Kidney capillary endothelial cell (primary cell): Measurements from ENCODE around the gene WDR82.

Experiments
- DNase-seq: peaks from one replicate; pipeline ENCODE4 v3.0.0-alpha.2; 2018; ENCODE audit warnings: low spot score

WDR82 gene

GRCh38 chr3:52308308-52308707, 29.9 kb upstream of the WDR82 start:
- no peak for DNase-seq

GRCh38 chr3:52306978-52307377, 28.5 kb upstream of the WDR82 start:
- no peak for DNase-seq

- no peak for DNase-seq
Measured at GRCh38 chr3:52305926-52306325, 27.5 kb upstream of the WDR82 start.

DNA sequence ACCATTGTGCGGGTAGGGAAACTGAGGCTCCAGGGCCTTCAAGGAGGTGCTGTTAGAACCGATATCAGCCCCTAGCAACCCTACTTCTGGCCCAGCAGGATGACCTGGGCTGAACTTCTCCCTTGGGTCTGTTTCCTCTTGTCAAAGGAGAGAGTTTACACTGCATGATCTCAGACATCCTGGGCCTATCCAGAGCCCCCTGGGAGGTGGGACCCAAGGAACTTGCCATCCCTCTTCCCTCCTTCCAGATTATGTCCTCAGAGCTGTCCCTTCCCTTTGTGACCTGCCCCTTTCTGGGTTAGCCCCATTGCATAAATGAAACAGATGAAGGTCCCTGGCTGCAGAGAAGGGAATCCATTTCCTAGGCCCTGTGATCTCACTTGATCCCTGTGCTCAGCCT, 25.4 kb upstream of the WDR82 start:
- no peak for DNase-seq

- no peak for DNase-seq
Measured at GRCh38 chr3:52302426-52303145, 24.1 kb upstream of the WDR82 start.

DNA sequence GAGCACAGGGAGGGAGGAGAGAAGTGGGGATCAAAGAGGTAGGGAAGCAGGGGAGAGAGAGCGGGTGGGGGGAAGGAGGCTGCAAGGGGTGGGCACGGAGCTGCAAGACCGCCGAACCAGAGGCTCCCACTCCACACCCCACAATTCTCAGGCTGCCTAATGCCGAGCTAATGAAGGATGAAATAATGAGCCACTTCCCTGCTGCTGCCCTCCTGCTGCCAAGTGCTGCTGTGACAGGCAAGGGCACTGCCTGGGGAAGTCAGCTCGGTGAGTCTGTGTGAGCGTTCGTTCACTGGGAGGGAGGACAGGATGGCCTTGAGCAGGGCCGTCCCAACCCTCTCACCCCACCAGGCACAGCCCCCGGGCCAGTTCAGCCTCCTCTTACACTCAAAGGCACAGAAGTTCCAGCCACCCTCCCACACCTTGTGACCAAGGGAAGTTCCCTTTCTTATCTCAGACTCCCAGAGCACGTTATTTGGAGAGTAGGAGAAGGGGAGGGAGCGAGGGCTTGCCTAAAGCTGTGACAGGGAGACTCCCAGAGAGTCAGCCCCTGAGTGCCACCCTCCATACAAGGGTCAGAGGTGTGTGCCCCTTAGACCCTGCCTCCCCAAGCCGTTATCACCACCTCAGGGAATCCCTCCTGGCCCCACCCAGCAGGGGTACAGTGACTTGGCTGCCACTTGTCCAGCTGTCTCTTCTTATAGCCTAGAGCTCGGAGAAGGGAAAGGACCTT, 21.6 kb upstream of the WDR82 start:
- no peak for DNase-seq

DNA sequence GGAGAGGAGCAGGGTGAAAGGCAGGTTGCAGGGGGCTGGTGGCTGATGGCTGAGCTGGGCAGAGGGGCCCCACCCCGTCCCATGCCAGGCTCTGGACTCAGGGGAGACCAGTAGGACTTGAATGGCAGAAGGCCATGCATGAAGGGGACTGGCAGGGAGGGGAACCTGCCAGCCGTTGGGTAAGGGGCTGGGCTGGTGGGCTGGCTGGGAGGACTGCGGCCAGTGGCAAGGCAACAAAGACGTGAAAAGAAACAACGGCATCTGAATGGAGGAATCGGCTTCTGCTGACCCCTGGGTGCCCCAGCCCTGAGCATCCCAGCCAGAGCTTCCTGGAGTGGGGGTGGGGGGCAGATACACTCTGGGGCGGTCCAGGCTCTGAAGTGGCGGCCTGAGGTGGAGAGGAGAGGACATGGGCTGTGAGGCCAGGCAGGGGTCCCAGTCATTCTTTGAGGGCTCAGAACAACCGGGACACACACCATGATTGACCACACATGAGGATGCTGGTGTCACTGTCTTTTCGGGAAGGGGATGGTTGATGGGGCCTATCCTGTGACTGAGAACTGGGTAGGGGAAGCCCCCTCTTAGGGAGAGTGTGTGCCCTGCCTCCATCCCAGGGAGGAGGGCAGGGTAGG, 20.9 kb upstream of the WDR82 start:
- no peak for DNase-seq

DNA sequence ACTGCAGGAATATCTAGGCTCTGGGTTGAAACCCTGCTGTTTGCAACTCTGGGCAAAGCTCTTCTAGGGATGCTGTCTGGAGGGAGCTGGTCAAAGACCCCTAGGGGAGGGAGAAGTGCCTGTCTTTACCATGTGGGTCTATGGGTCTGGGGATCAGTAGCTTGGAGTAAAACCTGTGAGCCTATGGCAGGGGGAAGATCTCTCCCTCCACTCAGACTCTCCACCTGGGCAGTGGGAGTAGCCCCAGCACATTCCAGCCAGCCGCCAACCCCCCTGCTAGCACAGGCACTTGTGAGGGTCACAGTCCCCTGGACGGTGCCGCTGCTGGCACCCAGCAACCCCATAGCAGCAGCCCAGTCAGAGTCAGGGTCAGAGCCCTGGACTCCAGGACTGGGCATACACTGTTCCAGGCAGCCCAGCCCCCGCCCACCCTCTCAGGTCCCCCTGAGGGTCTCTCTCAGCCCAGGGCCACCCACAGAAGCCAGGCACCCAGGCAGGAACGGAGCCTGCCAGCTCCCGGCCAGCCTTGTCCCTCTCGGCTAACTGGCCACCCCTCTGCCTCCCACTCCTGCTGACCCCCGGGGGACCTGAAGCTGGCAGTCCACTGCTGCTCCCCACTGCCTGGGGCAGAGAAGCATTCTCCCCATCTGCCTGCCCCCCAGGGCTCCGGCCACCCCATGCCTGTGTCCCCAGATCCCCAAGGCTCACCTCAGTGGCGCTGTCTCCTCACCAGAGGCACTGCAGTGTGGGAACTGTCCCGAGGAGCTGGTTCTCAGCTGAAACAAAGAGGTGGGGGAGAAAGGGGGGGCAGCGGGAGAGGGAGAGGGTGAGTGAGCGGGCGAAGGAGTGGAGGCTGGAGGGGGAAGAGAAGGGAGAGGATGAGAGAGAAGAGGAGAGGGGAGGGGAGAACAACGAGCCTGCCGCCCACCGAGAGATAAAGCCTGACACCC, 20.0 kb upstream of the WDR82 start:
- DNase-seq = no peak

DNA sequence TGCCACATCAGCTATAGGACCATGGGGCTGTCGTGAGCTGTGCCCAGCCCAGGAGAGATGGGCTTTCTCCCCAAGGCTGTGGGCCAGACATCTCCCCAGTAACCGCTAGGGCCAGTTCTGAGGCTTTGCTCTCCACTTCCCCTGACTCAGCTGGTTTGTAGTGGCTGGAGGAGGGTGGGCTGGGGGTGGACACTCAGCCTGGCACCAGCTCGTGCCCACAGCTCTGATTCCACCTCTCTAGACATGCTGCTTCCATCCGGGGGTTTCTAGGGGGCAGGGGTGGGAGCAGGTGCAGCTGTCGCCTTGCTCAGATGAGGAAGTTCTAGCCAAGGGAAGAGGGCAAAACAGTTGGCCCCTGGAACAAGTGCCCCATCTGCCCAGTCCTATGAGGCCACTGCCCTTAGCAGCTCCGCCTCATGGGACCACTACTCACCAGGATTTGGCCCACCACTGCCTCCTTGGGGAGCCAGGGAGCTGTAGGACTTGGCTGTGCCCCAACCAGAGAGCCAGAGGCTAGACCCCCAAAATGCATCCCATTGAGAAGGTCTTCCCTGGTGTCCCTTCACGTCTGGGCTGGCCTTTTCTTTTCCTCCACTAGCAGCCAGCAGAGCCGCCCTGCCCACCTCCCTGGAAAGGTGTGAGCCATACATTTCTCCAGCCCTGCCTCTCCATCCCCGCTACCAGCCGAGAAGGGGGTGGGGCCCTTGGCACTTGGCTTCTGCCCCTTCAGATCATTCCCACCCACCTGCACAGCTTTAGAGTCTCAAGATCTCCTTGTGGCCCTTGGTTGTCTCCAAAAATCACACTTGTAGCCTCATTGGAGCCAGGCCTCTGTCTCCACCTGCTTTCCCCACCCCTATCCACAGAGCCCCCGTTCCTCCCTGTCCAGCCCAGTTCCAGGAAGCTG, 19.0 kb upstream of the WDR82 start:
- DNase-seq = no peak

DNA sequence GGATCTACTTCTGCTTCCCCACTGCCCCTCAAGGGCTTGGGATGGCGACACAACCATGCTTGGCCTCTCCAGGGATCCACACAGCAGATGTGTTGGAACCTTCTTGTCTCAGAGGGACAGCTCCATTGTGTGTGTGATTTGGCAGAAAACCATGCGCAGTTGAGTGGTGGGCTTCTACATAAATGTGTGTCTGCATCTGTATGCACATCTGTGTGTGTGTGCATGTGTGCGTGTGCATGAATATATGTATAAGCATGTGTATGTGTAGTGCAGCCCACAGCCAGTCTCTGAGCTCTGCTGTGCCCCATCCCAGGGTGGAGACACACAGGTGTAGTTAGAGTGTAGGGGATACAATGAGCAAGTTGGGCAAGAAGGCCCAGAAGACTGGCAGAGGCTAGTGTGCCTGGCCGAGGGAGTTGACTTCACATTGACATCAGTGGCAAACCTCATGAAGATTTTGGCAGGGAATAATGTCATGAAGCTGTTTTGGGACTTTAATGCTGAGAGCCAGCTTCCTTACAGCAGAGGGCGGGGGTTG, 17.3 kb upstream of the WDR82 start:
- no peak for DNase-seq

DNA sequence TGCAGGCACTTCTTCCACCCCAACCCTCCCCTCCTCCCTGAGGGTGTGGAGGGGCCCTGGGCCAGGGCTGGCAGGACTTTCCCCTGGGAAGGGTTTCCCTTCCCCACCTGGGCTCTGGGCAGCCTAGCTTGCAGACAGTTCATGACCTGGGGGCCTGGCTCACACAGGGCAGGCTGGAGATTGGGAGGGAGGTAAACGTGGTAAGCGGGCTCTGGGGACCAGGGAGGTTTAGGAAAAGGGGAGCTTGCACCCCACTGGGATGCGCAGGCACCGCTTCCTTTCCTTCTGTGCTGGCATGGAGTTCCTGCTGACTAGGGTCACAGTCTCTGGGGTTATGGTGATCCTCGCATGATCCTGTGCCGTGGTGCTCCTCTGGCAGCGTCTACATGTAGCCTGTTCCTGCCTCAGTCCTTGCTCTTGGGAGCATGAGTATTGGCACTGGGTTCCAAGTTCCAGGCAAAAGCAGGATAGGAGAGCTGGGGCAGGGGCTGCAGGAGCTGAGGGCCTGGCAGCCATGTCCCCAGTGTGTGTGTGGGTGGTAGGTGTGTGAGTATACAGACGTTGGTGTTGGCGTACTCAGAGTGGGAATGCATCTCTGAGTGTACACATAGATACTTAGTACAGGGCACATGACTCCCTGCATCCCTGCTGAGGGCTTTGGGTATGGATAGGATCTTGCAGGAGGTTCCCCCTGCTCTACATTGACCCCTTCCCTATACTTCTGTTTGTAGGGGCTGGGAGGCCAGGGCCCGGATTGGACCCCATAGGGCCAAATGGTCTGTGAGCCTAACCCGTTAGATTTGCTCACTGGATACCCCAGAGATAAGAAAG, 16.1 kb upstream of the WDR82 start:
- DNase-seq = no peak

DNA sequence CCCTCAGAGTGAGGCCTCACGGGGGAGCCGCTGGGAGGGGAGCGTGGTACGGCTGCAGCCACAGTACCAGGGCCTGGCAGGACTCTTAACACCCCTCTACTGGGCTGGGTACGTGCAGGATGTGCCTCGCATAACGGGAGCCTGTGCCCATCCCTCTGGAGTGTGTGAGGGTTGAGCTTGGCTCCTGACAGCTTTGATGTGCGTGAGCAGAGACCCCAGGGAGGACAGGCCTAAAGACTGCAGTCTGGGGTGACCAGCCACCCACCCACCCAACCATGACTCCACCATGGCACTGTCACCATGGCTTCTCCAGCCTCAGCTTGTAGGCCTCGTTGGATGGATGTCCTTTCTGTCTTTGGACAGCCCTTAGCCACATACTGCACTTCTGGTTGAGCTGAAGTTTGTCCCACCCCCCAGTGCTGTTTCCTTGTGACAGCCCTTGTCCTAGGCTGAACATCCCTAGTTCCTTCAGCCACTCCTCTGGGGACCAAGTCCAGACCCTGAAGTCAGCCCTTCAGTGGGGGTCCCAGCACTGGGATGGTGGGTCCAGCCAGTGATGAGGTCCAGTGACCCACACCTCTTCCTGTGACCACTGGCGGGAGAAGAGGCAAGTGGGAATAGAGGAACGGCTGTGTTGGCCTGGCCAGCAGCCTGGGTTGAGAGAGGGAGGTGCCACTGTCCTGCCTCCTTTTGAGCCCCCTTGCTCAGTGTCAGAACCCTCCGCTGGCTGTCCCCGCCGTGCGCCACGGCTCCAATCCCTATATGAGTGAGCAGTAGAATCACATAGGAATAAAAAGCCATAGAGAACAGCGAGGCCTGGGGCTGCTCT, 15.3 kb upstream of the WDR82 start:
- no peak for DNase-seq

- DNase-seq = no peak
Measured at GRCh38 chr3:52292247-52293065, 14.0 kb upstream of the WDR82 start.

- no peak for DNase-seq
Measured at GRCh38 chr3:52291508-52292181, 13.2 kb upstream of the WDR82 start.

DNA sequence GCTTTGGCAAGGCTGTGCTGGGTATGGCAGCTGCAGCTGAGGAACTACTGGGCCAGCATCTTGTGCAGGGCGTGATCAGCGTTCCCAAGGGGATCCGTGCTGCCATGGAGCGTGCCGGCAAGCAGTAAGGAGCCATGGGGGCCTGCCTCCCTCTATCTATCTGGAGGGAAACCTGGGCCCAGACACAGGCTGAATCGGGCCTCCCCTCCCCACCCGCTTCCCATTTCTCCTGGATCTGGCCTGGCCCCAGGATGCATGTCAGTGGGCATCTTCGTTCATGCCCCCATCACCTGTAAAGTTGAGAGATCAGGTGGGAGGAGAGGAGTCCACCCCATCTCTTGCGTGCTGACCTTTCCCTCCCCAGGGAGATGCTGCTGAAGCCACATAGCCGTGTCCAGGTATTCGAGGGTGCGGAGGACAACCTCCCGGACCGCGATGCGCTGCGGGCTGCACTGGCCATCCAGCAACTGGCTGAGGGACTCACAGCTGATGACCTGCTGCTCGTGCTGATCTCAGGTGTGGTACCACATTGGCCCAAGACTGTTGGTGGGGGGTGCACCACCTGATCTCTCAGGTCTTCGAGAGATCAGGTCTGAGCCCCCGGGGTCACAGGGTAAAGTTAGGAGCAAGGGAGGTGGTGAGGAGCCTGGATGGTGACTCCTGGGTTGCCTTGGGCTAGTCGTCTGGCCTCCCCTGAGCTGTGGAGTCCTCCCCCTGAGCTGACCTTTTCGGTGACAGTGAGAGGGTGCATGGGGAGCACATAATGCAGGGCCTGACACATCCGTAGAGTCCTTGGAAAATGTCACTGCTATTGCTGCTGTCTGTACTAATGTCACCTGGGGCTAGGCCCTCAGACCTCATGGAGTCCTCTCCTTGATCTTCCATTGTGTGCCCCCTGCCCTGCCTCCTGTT, 12.4 kb upstream of the WDR82 start:
- no peak for DNase-seq
